ENCODE results near the gene PTBP1.

PTBP1 gene

GRCh38 chr19:772730-773436 lies 24.4 kb upstream of the PTBP1 start:
- no peak for DNase-seq

GRCh38 chr19:776549-776948 lies 20.7 kb upstream of the PTBP1 start:
- no peak for DNase-seq

- DNase-seq: no peak
These were observed 18.2 kb upstream of the PTBP1 start for GRCh38 chr19:778910-779653.

- no peak for DNase-seq
These were observed 16.3 kb upstream of the PTBP1 start for GRCh38 chr19:780935-781334.

GRCh38 chr19:781800-782184 lies 15.5 kb upstream of the PTBP1 start:
- no peak for DNase-seq

- DNase-seq: no peak
These were observed 14.9 kb upstream of the PTBP1 start for GRCh38 chr19:782185-782877.

GRCh38 chr19:782878-783668 lies 14.2 kb upstream of the PTBP1 start:
- no peak for DNase-seq

GRCh38 chr19:784541-784940 lies 12.7 kb upstream of the PTBP1 start:
- no peak for DNase-seq

GRCh38 chr19:787536-787935 lies 9.7 kb upstream of the PTBP1 start:
- no peak for DNase-seq

- no peak for DNase-seq
These were observed 8.6 kb upstream of the PTBP1 start for GRCh38 chr19:788686-788982.

- DNase-seq: no peak
These were observed 8.1 kb upstream of the PTBP1 start for GRCh38 chr19:788983-789700.

- DNase-seq: no peak
These were observed 7.6 kb upstream of the PTBP1 start for GRCh38 chr19:789701-790060.

GRCh38 chr19:791007-791566 lies 6.2 kb upstream of the PTBP1 start:
- no peak for DNase-seq

GRCh38 chr19:791567-792305 lies 5.5 kb upstream of the PTBP1 start:
- no peak for DNase-seq

GRCh38 chr19:792306-792885 lies 4.9 kb upstream of the PTBP1 start:
- DNase-seq: no peak

- no peak for DNase-seq
These were observed 3.4 kb upstream of the PTBP1 start for GRCh38 chr19:793806-794205.

- DNase-seq: no peak
These were observed 2.1 kb upstream of the PTBP1 start for GRCh38 chr19:795073-795611.

GRCh38 chr19:795691-796581 lies 1.3 kb upstream of the PTBP1 start:
- no peak for DNase-seq

GRCh38 chr19:797528-798414 lies 519 bp downstream of the PTBP1 start:
- DNase-seq: peak; percentile 88 to 92

Measured in stimulated activated CD4-positive, alpha-beta T cell treated with anti-CD3 and anti-CD28 coated beads, Interleukin-2, amount 100 ng/mL, for 24 hours (primary cell).